BLaER1 treated with 17β-estradiol and CSF1 and Interleukin-3, amounts not matched to agents 10 nM and 100 nM (cell line): Measurements from ENCODE around the gene CNTN1.
"Not testable (repeated sequence)": the region's sequence is repeated elsewhere in the genome, so short reads cannot be mapped to it uniquely, and the experiment has no call there.

Experiments used
- H3K27ac ChIP-seq, 11 experiments: shearing (Covaris generic); formaldehyde crosslinking; 2 replicates each; pipeline ENCODE4 v1.8.1; 2022
- H3K27me3 ChIP-seq, 11 experiments: shearing (Covaris generic); formaldehyde crosslinking; 2 replicates each; pipeline ENCODE4 v1.8.1; 2022
- H3K36me3 ChIP-seq, 11 experiments: shearing (Covaris generic); formaldehyde crosslinking; 2 replicates each; pipeline ENCODE4 v1.8.1; 2022
- H3K4me1 ChIP-seq, 10 experiments: shearing (Covaris generic); formaldehyde crosslinking; 2 replicates each; pipeline ENCODE4 v1.8.1; 2022
- H3K4me2 ChIP-seq, 11 experiments: shearing (Covaris generic); formaldehyde crosslinking; 2 replicates each; pipeline ENCODE4 v1.8.1; 2022
- H3K4me3 ChIP-seq, 10 experiments: shearing (Covaris generic); formaldehyde crosslinking; 2 replicates each; pipeline ENCODE4 v1.8.1; 2022
- H3K9ac ChIP-seq, 11 experiments: shearing (Covaris generic); formaldehyde crosslinking; 2 replicates each; pipeline ENCODE4 v1.8.1; 2022
- H3K9me3 ChIP-seq, 11 experiments: shearing (Covaris generic); formaldehyde crosslinking; replicated peaks in 1 of 11; 2 replicates each; pipeline ENCODE4 v1.8.1; 2022
- H4K20me1 ChIP-seq, 11 experiments: shearing (Covaris generic); formaldehyde crosslinking; 2 replicates each; pipeline ENCODE4 v1.8.1; 2022
- Cebpa-rat ChIP-seq, 11 experiments: shearing (Covaris generic); IDR thresholded peaks; 2 replicates each; pipeline ENCODE4 v1.8.1; 2022

Gene CNTN1

GRCh38 chr12:41076114-41076513 is 383.9 kb downstream of the CNTN1 start:
- Histone ChIP-seq H3K4me1 (no peaks in the 10 kb centered on the region), H4K20me1 (no peaks in the 10 kb centered on the region), H3K4me2 (no peak overlapping the region), H3K27me3 (no peaks in the 10 kb centered on the region), H3K27ac (no peak overlapping the region), H3K9ac (no peak overlapping the region), H3K4me3 (no peak overlapping the region), H3K36me3 (no peaks in the 10 kb centered on the region), H3K9me3 (peaks cover 8 to 19% (median 13%) of the 10 kb centered on the region in 11 experiments; a peak in 20 of 22 replicates)
- TF ChIP-seq Cebpa-rat (IDR thresholded peaks at IDR 0.05) = no peak

GRCh38 chr12:41081241-41081640 is 389.0 kb downstream of the CNTN1 start:
- H3K4me3 ChIP-seq, H3K4me1 ChIP-seq, H3K27me3 ChIP-seq, H3K9ac ChIP-seq, H3K4me2 ChIP-seq, H3K27ac ChIP-seq, H4K20me1 ChIP-seq, H3K36me3 ChIP-seq: not testable (repeated sequence)
- peaks cover 8 to 20% (median 13%) of the 10 kb centered on the region in 11 experiments; a peak in 20 of 22 replicates for H3K9me3 ChIP-seq

- TF ChIP-seq Cebpa-rat (IDR thresholded peaks at IDR 0.05) = no peak
- H3K36me3 ChIP-seq = no peaks in the 10 kb centered on the region
- H3K27me3 ChIP-seq = no peaks in the 10 kb centered on the region
- H3K27ac ChIP-seq = no peak overlapping the region
- peaks cover 0 to 9% (median 4%) of the 10 kb centered on the region in 11 experiments; a peak in 1 of 22 replicates for H3K9me3 ChIP-seq
- no peaks in the 10 kb centered on the region for H4K20me1 ChIP-seq
- no peak overlapping the region for H3K4me3 ChIP-seq
- no peaks in the 10 kb centered on the region for H3K4me1 ChIP-seq
- no peak overlapping the region for H3K4me2 ChIP-seq
- H3K9ac ChIP-seq = no peak overlapping the region
Observed at GRCh38 chr12:41089438-41089837, 397.2 kb downstream of the CNTN1 start.

GRCh38 chr12:41092115-41092514 is 399.9 kb downstream of the CNTN1 start:
- Histone ChIP-seq H3K9ac (no peak overlapping the region), H3K9me3 (peaks cover 0 to 6% (median 4%) of the 10 kb centered on the region in 11 experiments; a peak in 1 of 22 replicates), H3K27me3 (no peaks in the 10 kb centered on the region), H3K4me3 (no peak overlapping the region), H3K4me2 (no peak overlapping the region), H3K36me3 (no peaks in the 10 kb centered on the region), H3K4me1 (no peaks in the 10 kb centered on the region), H4K20me1 (no peaks in the 10 kb centered on the region), H3K27ac (no peak overlapping the region)
- TF ChIP-seq Cebpa-rat (IDR thresholded peaks at IDR 0.05) = no peak

- Histone ChIP-seq H3K27ac (no peak overlapping the region), H3K9me3 (no peaks in the 10 kb centered on the region), H3K4me1 (no peaks in the 10 kb centered on the region), H3K9ac (no peak overlapping the region), H3K27me3 (no peaks in the 10 kb centered on the region), H3K4me3 (no peak overlapping the region), H3K36me3 (no peaks in the 10 kb centered on the region), H4K20me1 (no peaks in the 10 kb centered on the region), H3K4me2 (no peak overlapping the region)
- TF ChIP-seq Cebpa-rat (IDR thresholded peaks at IDR 0.05) = no peak
Observed at GRCh38 chr12:41096797-41097196, 404.6 kb downstream of the CNTN1 start.

GRCh38 chr12:41100572-41100971 is 408.3 kb downstream of the CNTN1 start:
- H3K4me2 ChIP-seq = no peak overlapping the region
- H3K4me3 ChIP-seq = no peak overlapping the region
- no peak overlapping the region for H3K9ac ChIP-seq
- H3K36me3 ChIP-seq = no peaks in the 10 kb centered on the region
- no peak overlapping the region for H3K27ac ChIP-seq
- H4K20me1 ChIP-seq = no peaks in the 10 kb centered on the region
- H3K9me3 ChIP-seq = no peaks in the 10 kb centered on the region
- no peaks in the 10 kb centered on the region for H3K4me1 ChIP-seq
- TF ChIP-seq Cebpa-rat (IDR thresholded peaks at IDR 0.05) = no peak
- H3K27me3 ChIP-seq = no peaks in the 10 kb centered on the region

- no peaks in the 10 kb centered on the region for H4K20me1 ChIP-seq
- no peak overlapping the region for H3K9ac ChIP-seq
Observed at GRCh38 chr12:41101806-41102205, 409.6 kb downstream of the CNTN1 start.

GRCh38 chr12:41103614-41104013 is 411.4 kb downstream of the CNTN1 start:
- no peak overlapping the region for H3K9ac ChIP-seq
- H3K4me1 ChIP-seq = no peaks in the 10 kb centered on the region
- H3K27me3 ChIP-seq = no peaks in the 10 kb centered on the region
- H3K36me3 ChIP-seq = no peaks in the 10 kb centered on the region
- no peak for TF ChIP-seq Cebpa-rat (IDR thresholded peaks at IDR 0.05)
- no peaks in the 10 kb centered on the region for H3K9me3 ChIP-seq
- H3K4me2 ChIP-seq = no peak overlapping the region
- H3K27ac ChIP-seq = no peak overlapping the region
- no peak overlapping the region for H3K4me3 ChIP-seq
- H4K20me1 ChIP-seq = no peaks in the 10 kb centered on the region

More at GRCh38 chr12:41101806-41102205, 409.6 kb downstream of the CNTN1 start:
- Histone ChIP-seq H3K4me1 (no peaks in the 10 kb centered on the region), H3K4me2 (no peak overlapping the region), H3K27ac (no peak overlapping the region), H3K27me3 (no peaks in the 10 kb centered on the region), H3K4me3 (no peak overlapping the region), H3K9me3 (no peaks in the 10 kb centered on the region), H3K36me3 (no peaks in the 10 kb centered on the region)
- TF ChIP-seq Cebpa-rat (IDR thresholded peaks at IDR 0.05) = no peak

GRCh38 chr12:41106315-41106714 is 414.1 kb downstream of the CNTN1 start:
- H4K20me1 ChIP-seq = no peaks in the 10 kb centered on the region
- H3K9me3 ChIP-seq = no peaks in the 10 kb centered on the region
- H3K4me3 ChIP-seq = no peak overlapping the region
- no peak overlapping the region for H3K9ac ChIP-seq
- H3K27ac ChIP-seq = no peak overlapping the region
- no peak overlapping the region for H3K4me2 ChIP-seq
- no peaks in the 10 kb centered on the region for H3K36me3 ChIP-seq
- no peaks in the 10 kb centered on the region for H3K4me1 ChIP-seq
- no peak for TF ChIP-seq Cebpa-rat (IDR thresholded peaks at IDR 0.05)
- no peaks in the 10 kb centered on the region for H3K27me3 ChIP-seq

GRCh38 chr12:41108032-41108431 is 415.8 kb downstream of the CNTN1 start:
- H3K9ac ChIP-seq = no peak overlapping the region
- no peaks in the 10 kb centered on the region for H3K4me1 ChIP-seq
- no peaks in the 10 kb centered on the region for H3K27me3 ChIP-seq
- H3K27ac ChIP-seq = no peak overlapping the region
- no peaks in the 10 kb centered on the region for H3K9me3 ChIP-seq
- TF ChIP-seq Cebpa-rat (IDR thresholded peaks at IDR 0.05) = no peak
- H3K4me2 ChIP-seq = no peak overlapping the region
- no peaks in the 10 kb centered on the region for H4K20me1 ChIP-seq
- H3K36me3 ChIP-seq = no peaks in the 10 kb centered on the region
- no peak overlapping the region for H3K4me3 ChIP-seq

GRCh38 chr12:41112903-41113302 is 420.7 kb downstream of the CNTN1 start:
- Histone ChIP-seq H3K4me3 (no peak overlapping the region), H3K36me3 (no peaks in the 10 kb centered on the region), H3K9me3 (no peaks in the 10 kb centered on the region), H3K27me3 (no peaks in the 10 kb centered on the region), H3K4me2 (no peak overlapping the region), H3K4me1 (no peaks in the 10 kb centered on the region), H3K9ac (no peak overlapping the region), H3K27ac (no peak overlapping the region), H4K20me1 (no peaks in the 10 kb centered on the region)
- no peak for TF ChIP-seq Cebpa-rat (IDR thresholded peaks at IDR 0.05)
